GM12878 (cell line): ENCODE measurements around the gene DUSP14. TPM values are rescaled to one million over a fixed set of nuclear protein-coding genes. Genes with fewer than 3 reads are reported as not detected.

Experiments used
- ATAC-seq: fragments of 200-7000 bp; cut with Tn5 transposase; 3 replicates; pipeline ENCODE4 v1.9.1; 2020; ENCODE audit warnings: mild to moderate bottlenecking, moderate library complexity
- BruUV-seq: library from RNA; stranded (reverse); fragments of 400-500 nt; replicated peaks from 2 replicates; lab custom pipeline; 2021; lab: Mats Ljungman, UMichigan
- CTCF ChIA-PET: fragments of 300-600 bp; sonication (Branson Sonifier 250); formaldehyde crosslinking; extraction: SDS; loops from one replicate; lab custom pipeline; 2021; ENCODE audit warnings: inconsistent platforms; lab: Yijun Ruan, JAX
- POLR2A ChIA-PET: fragments of 350-600 bp; formaldehyde crosslinking; extraction: SDS; loops from one replicate; lab custom pipeline; 2021; ENCODE audit warnings: inconsistent platforms; lab: Charles Lee
- RAD21 ChIA-PET: fragments of 300-600 bp; sonication (Branson Sonifier 250); formaldehyde crosslinking; loops from one replicate; lab custom pipeline; 2023; ENCODE audit warnings: antibody characterized with exemption; ENCODE audit not compliant: unreplicated experiment; lab: Charles Lee
- SMC1A ChIA-PET: fragments of 300-600 bp; sonication (Branson Sonifier 250); formaldehyde crosslinking; loops from one replicate; lab custom pipeline; 2023; ENCODE audit not compliant: unreplicated experiment, uncharacterized antibody; lab: Charles Lee
- DNase-seq: peaks from one replicate; pipeline ENCODE4 v3.0.0-alpha.2; 2011; ENCODE audit warnings: low read depth, low spot score
- FAIRE-seq: peaks from 3 replicates; lab custom pipeline; 2011; peaks lifted over from hg19 to GRCh38; lab: Jason Lieb, UNC
- H2AFZ ChIP-seq: 2 replicates; pipeline ENCODE4 v1.6.0; 2011; ENCODE audit warnings: low read depth, low read length, control low read depth; ENCODE audit not compliant: control insufficient read depth
- H3K27ac ChIP-seq: 2 replicates; pipeline ENCODE4 v1.5.1; 2011; ENCODE audit warnings: control low read depth; ENCODE audit not compliant: control insufficient read depth, insufficient read depth
- H3K27me3 ChIP-seq, 2 experiments: replicated peaks in 1 of 2; 2 replicates each; pipeline versions ENCODE4 v1.6.0 to v1.6.1; 2011; ENCODE audit warnings: low read length in 1 of 2; ENCODE audit not compliant: control insufficient read depth in 2 of 2, insufficient read depth in 2 of 2
- H3K36me3 ChIP-seq, 2 experiments: 2 replicates each; pipeline ENCODE4 v1.5.1; 2011; ENCODE audit warnings: low read length in 1 of 2; ENCODE audit not compliant: control insufficient read depth in 2 of 2, insufficient read depth in 2 of 2
- H3K4me1 ChIP-seq: 2 replicates; pipeline ENCODE4 v1.6.1; 2011; ENCODE audit warnings: mild to moderate bottlenecking, low read length, moderate library complexity, mixed read lengths; ENCODE audit not compliant: control insufficient read depth, insufficient read depth
- H3K4me2 ChIP-seq: 2 replicates; pipeline ENCODE4 v1.6.0; 2011; ENCODE audit warnings: control low read depth; ENCODE audit not compliant: control insufficient read depth, insufficient read depth
- H3K4me3 ChIP-seq: fragments of 200-600 bp; sonication (generic); 2 replicates; pipeline ENCODE4 v1.5.1; 2016
- H3K79me2 ChIP-seq: 2 replicates; pipeline ENCODE4 v1.6.0; 2011; ENCODE audit warnings: low read length; ENCODE audit not compliant: control insufficient read depth, insufficient read depth
- H3K9ac ChIP-seq: 2 replicates; pipeline ENCODE4 v1.8.0; 2011; ENCODE audit warnings: low read length, control low read depth, mixed read lengths; ENCODE audit not compliant: control insufficient read depth, insufficient read depth
- H3K9me3 ChIP-seq: replicated peaks from 3 replicates; pipeline ENCODE4 v1.5.1; 2011; ENCODE audit warnings: mild to moderate bottlenecking, low read length; ENCODE audit not compliant: control insufficient read depth, insufficient read depth
- H4K20me1 ChIP-seq: 2 replicates; pipeline ENCODE4 v1.6.0; 2011; ENCODE audit not compliant: control insufficient read depth, insufficient read depth
- IKZF1 ChIP-seq: fragments of 450-650 bp; conservative IDR thresholded peaks from 2 replicates; pipeline ENCODE4 v1.6.1; 2017; ENCODE audit warnings: antibody characterized with exemption, mild to moderate bottlenecking
- IKZF2 ChIP-seq, 2 experiments: fragments of 450-650 bp; IDR thresholded peaks; 2 replicates each; pipeline ENCODE4 v1.6.1; 2017; ENCODE audit warnings: mild to moderate bottlenecking in 2 of 2, moderate library complexity in 2 of 2
- MXI1 ChIP-seq: fragments of 150-350 bp; IDR thresholded peaks from 2 replicates; pipeline ENCODE4 v1.6.1; 2011; ENCODE audit warnings: low read depth, mild to moderate bottlenecking, inconsistent platforms, low read length, improper control_type of control experiment
- NFYA ChIP-seq: IDR thresholded peaks from 2 replicates; pipeline ENCODE4 v1.6.1; 2011; ENCODE audit warnings: low read depth, mild to moderate bottlenecking, low read length, improper control_type of control experiment, borderline replicate concordance
- PML ChIP-seq: IDR thresholded peaks from 2 replicates; pipeline ENCODE4 v1.6.1; 2012; ENCODE audit warnings: low read length, inconsistent platforms
- POLR2AphosphoS5 ChIP-seq: IDR thresholded peaks from 2 replicates; pipeline ENCODE4 v1.6.1; 2011; ENCODE audit warnings: mild to moderate bottlenecking, low read length, inconsistent platforms
- RUNX3 ChIP-seq: IDR thresholded peaks from 2 replicates; pipeline ENCODE4 v1.6.1; 2012; ENCODE audit warnings: low read length, inconsistent platforms
- SIX5 ChIP-seq: IDR thresholded peaks from 2 replicates; pipeline ENCODE4 v1.6.1; 2011; ENCODE audit warnings: mild to moderate bottlenecking, low read depth, low read length, moderate library complexity; ENCODE audit not compliant: severe bottlenecking
- SMARCA5 ChIP-seq: fragments of 450-650 bp; IDR thresholded peaks from 2 replicates; pipeline ENCODE4 v1.6.1; 2017; ENCODE audit warnings: mild to moderate bottlenecking
- SUZ12 ChIP-seq: fragments of 200-600 bp; sonication (generic); IDR thresholded peaks from one replicate; pipeline ENCODE4 v1.6.1; 2018; ENCODE audit warnings: antibody characterized with exemption, mild to moderate bottlenecking; ENCODE audit not compliant: unreplicated experiment
- WGBS: methylation state at CpG from one replicate; pipeline ENCODE4 v1.1.6; 2016; ENCODE audit warnings: low lambda C conversion rate; ENCODE audit not compliant: insufficient replicate concordance, insufficient coverage; ENCODE audit errors: missing lambda C conversion rate; 5-methylcytosine and 5-hydroxymethylcytosine counted together
- in situ Hi-C: fragments of 300-500 bp; cut with MboI; formaldehyde crosslinking; loops from 9 replicates; pipeline ENCODE4 v1.14.3; 2018; ENCODE audit warnings: mixed read lengths
- intact Hi-C: fragments of 100-400 bp; cut with micrococcal nuclease; formaldehyde crosslinking; loops from one replicate; pipeline ENCODE4 v1.14.2; 2022; ENCODE audit not compliant: unreplicated experiment
- polyA plus RNA-seq, 11 experiments: library from polyadenylated mRNA; depleted of rRNA in 4 of 11; unstranded in 6 of 11; stranded (reverse) in 5 of 11; fragments of >200 nt; fragmentation: Nextera tagmentation in 4 of 11; fragmentation: Illumina TruSeq in 1 of 11; extraction: Ambion mirVana in 4 of 11; extraction: Trizol in 1 of 11; gene quantifications; 1 replicate in 1 of 11; 2 replicates in 10 of 11; pipeline versions ENCODE4 v1.2.1 to v1.2.3, GENCODE V29; 2011 to 2016; ENCODE audit warnings: inconsistent platforms in 2 of 11, missing spikeins in 2 of 11, low read depth in 1 of 11
- total RNA-seq, 4 experiments: library from RNA; depleted of rRNA in 3 of 4; stranded (reverse); fragments of >200 nt in 3 of 4; fragmentation: Illumina TruSeq in 1 of 4; extraction: Trizol in 1 of 4; gene quantifications; 2 replicates each; pipeline versions ENCODE4 v1.2.1 to v1.2.3, GENCODE V29; 2013 to 2021

The DUSP14 gene
- total and polyA plus RNA-seq, 10 of the 15 experiments (the other 5 are each of a cell fraction or from before 2014, with no cell fraction given), result 14.5 to 36.5 (median 24.4) TPM

DNA sequence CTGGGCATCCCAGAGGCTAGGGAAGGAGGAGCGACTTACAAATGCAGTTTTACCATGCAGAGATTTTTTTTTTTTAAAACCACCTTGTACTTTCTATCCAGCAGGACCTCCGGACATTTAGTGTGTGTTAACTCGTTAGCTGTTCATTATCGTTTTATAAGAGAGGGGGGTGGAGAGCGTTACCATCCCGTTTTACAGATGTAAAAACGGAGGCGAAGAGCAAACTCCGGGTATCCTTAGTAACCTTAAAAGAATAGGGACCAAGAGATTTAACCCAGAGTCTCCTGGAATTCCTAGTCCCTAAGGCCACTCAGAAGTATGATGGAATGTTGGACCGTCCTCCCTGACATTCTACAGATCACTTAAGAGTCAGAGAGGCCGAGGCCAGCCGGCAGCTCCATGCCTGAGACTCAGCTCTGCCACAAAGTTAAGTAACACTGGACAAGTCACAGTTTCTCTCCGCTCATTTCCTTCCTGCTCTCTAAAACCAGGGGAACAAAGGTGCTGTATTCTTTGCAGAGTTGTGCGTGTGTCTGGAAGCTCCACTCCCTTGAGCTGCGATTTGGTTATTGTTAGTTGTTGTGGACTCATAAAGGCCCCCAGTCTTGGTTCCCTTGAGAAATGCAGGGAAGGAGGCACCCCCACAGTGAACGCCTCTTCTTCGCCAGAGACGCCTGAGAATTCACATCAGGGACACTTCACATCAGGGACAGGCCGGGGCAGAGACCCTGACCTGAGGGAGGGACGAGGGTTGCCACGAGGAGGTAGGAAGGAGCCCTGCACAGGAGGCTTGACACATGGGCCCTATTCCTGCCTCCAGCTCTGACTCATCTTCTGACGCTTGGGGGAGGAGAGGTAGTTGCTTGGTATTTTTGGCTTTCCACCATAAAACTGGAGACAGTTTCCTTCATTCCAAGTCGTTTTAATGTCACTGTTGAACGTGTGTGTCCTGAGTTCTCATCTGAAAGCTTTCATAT is 1.2 kb downstream of the DUSP14 start:
- Histone ChIP-seq H3K79me2 (peaks cover 13% of the 10 kb centered on the region), H3K4me2 (peak overlapping the region; percentile 82), H2AFZ (peak overlapping the region; percentile 82), H3K36me3 (no peaks in the 10 kb centered on the region), H4K20me1 (no peaks in the 10 kb centered on the region), H3K4me3 (peak overlapping the region; percentile 92), H3K4me1 (peaks cover 17% of the 10 kb centered on the region), H3K9me3 (no peaks in the 10 kb centered on the region), H3K27me3 (no peaks in the 10 kb centered on the region), H3K9ac (peak overlapping the region; percentile 62), H3K27ac (0 out of 2 replicates have a peak overlapping the region, but pooled peaks have one; percentile 16)
- ChIA-PET RAD21 (interaction anchor here (0.8 to 2.4 kb wide), 5 partner anchors 45 to 119 kb away, joined by 3 to 10 read pairs (median 3); partner anchors contain the start of gene SYNRG), POLR2A (interaction anchor here (0.7 to 1.3 kb wide), 3 partner anchors 83 to 119 kb away, joined by 3 to 5 read pairs (median 3); partner anchors contain the start of gene SYNRG), CTCF (interaction anchor here (0.7 to 2.5 kb wide), 9 partner anchors 37 to 136 kb away, joined by 3 to 10 read pairs (median 3); no protein-coding TSS in a partner anchor), SMC1A (interaction anchor here (0.8 to 2.2 kb wide), 11 partner anchors 9 to 119 kb away, joined by 3 to 14 read pairs (median 4); partner anchors contain the start of genes ACACA, SYNRG and TADA2A)
- FAIRE-seq (no peak), ATAC-seq (peak; percentile 54), DNase-seq (no peak)
- in situ Hi-C loops, result no loop called here
- TSS peak; percentile 65 for BruUV-seq
- WGBS, result 5% methylated on average over 24 of the region's 24 CpGs
- no peak for TF ChIP-seq SMARCA5
- TF ChIP-seq IKZF2 (IDR thresholded peaks at IDR 0.05), result 0 out of 4 replicates have a peak, but pooled peaks of 1 of the 2 experiments have one; percentile 47
- TF ChIP-seq SUZ12, result no peak
- 0 out of 2 replicates have a peak, but pooled peaks have one; percentile 6 for TF ChIP-seq RUNX3
- TF ChIP-seq MXI1, result no peak
- TF ChIP-seq SIX5, result no peak
- 0 out of 2 replicates have a peak, but pooled peaks have one; percentile 5 for TF ChIP-seq POLR2AphosphoS5
- no peak for TF ChIP-seq PML
- TF ChIP-seq IKZF1, result peak; percentile 57
- no peak for TF ChIP-seq NFYA
- intact Hi-C loops, result loop anchor here (5.0 kb wide), 1 partner anchor 84 kb away; the partner anchor contains the start of genes ACACA and TADA2A
